Esophagus muscularis mucosa (tissue), 4 donors: ENCODE results near the gene OLFM2.

Source experiments
- EP300 ChIP-seq: sonication (generic); formaldehyde crosslinking; IDR thresholded peaks from one replicate; pipeline ENCODE4 v1.6.1; 2017; ENCODE audit warnings: antibody characterized with exemption
- POLR2A ChIP-seq: fragments of 450-650 bp; IDR thresholded peaks from one replicate; pipeline ENCODE4 v1.6.1; 2017; ENCODE audit warnings: antibody characterized with exemption, moderate library complexity, mild to moderate bottlenecking, low read depth
- POLR2AphosphoS5 ChIP-seq, 2 donors: sonication (generic); formaldehyde crosslinking; IDR thresholded peaks; one replicate each; pipeline ENCODE4 v1.6.1; 2017; ENCODE audit warnings: antibody characterized with exemption in 2 of 2
- TF ChIP-seq, protein P1 (sequence below), 3 experiments: fragments of 200-600 bp in 2 of 3; fragments of 450-650 bp in 1 of 3; sonication (generic) in 2 of 3; IDR thresholded peaks; one replicate each; pipeline ENCODE4 v1.5.1; 2017 to 2019; ENCODE audit warnings: antibody characterized with exemption in 3 of 3, mild to moderate bottlenecking in 2 of 3, moderate library complexity in 1 of 3

- TF ChIP-seq, protein P1, sequence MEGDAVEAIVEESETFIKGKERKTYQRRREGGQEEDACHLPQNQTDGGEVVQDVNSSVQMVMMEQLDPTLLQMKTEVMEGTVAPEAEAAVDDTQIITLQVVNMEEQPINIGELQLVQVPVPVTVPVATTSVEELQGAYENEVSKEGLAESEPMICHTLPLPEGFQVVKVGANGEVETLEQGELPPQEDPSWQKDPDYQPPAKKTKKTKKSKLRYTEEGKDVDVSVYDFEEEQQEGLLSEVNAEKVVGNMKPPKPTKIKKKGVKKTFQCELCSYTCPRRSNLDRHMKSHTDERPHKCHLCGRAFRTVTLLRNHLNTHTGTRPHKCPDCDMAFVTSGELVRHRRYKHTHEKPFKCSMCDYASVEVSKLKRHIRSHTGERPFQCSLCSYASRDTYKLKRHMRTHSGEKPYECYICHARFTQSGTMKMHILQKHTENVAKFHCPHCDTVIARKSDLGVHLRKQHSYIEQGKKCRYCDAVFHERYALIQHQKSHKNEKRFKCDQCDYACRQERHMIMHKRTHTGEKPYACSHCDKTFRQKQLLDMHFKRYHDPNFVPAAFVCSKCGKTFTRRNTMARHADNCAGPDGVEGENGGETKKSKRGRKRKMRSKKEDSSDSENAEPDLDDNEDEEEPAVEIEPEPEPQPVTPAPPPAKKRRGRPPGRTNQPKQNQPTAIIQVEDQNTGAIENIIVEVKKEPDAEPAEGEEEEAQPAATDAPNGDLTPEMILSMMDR (IDR thresholded peaks at IDR 0.05), result no peak
- TF ChIP-seq EP300 (no peak), POLR2A (no peak), POLR2AphosphoS5 (IDR thresholded peaks at IDR 0.05) (no peak)
Observed at GRCh38 chr19:9910625-9911024, 25.7 kb downstream of the OLFM2 start.
